GM18511 (cell line): Measurements from ENCODE around the gene TMED7.
A peak's percentile ranks its signal among the peaks of the same experiment; 100 is the strongest.

Source experiments
- ATAC-seq: cut with Tn5 transposase; IDR thresholded peaks from one replicate; pipeline ENCODE4 v1.9.1; 2021; ENCODE audit warnings: mild to moderate bottlenecking, moderate library complexity; ENCODE audit not compliant: unreplicated experiment

Gene TMED7

DNA sequence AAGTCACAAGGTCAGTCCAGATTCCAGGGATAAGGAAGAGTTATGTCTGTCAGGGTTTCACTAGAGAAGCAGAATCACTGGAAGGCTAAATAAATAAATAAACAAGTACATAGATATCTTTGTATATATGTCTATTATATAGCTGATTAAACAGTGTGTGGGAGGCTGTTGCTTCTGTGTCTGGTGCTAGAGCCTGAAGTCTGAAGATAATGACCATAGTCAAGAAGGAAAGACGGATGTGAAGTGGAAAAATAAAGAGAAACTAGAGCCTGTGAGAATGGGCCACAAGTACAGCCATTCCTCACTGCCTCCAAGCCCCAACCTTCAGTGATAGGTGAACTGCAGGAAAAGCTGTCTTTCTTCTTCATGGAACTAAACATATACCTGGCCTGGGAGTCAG is 4.1 kb upstream of the TMED7 start:
- no peak for ATAC-seq

DNA sequence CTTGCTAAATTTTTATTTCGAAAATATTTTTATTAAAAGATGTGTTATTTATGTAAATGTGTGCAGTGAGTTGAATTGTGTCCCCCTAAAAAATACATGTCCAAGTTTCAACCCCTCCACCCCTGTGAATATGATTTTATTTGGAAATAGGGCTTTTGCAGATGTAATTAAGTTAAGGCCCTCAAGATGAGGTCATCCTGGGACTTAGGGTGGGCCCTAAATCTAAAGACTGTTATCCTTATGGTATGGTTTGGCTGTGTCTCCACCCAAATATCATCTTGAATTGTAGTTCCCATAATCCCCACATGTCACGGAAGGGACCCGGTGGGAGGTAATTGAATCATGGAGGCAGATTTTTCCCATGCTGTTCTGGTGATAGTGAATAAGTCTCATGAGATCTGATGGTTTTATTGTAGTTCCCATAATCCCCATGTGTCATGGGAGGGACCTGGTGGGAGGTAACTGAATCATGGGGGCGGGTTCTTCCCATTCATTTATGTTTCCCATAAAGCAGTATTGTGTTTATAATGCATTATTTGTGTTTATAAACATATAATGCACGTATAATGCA is 1.5 kb upstream of the TMED7 start:
- no peak for ATAC-seq

DNA sequence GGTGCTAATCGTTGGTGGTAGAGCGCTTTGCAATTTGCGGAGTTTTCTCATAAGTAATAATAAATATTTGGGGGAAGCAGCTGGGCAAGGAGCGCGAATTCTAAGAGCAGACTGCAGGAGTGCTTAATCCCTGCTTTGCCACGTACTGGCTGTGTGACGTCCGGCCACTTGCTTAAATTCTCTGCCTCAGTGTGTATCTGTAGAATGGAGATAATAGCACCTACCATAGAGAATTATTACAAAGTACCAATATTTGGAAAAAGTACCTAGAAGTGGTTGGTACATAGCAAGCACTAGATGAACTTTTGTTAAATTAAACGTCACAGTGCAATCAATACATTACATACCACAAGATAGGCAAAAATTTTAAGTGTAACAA is 598 bp upstream of the TMED7 start:
- peak; percentile 39 for ATAC-seq

DNA sequence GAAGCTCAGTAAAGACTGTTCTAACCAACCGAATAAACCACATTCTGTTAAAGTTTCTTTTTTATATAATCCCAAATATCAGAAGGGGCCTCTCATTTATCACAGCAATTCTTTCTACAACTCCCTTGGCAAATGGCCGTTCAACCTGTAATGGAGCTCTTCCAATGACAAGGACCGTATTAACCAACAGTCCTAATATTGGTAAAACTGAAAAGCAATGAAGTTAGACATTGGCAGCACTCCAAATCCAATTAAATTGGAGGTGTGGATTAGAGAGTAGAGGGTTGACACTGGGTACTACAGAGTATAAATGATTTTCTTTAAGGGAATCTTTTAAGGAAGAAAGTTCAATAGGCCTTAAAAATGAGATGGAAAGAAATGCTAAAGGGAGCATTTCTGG is 842 bp downstream of the TMED7 start:
- no peak for ATAC-seq

DNA sequence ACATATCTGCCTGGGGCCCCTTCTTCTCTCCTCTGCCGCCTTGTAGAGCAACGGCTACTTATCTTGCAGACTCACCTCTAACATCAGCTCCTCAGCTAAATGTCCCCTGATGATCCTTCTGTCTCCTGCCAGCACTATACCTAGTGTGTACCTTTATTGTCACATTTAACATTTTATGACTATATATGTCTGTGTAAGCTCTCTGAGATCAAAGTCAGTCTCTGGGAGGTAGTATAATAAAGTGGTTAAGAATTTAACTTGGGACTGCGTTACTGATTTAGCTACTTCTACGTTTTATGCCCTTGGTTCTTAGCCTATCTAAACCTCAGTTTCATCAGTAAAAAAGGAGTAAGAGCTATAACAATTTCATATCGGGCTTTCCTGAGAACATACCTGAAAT is 2.2 kb downstream of the TMED7 start:
- no peak for ATAC-seq

DNA sequence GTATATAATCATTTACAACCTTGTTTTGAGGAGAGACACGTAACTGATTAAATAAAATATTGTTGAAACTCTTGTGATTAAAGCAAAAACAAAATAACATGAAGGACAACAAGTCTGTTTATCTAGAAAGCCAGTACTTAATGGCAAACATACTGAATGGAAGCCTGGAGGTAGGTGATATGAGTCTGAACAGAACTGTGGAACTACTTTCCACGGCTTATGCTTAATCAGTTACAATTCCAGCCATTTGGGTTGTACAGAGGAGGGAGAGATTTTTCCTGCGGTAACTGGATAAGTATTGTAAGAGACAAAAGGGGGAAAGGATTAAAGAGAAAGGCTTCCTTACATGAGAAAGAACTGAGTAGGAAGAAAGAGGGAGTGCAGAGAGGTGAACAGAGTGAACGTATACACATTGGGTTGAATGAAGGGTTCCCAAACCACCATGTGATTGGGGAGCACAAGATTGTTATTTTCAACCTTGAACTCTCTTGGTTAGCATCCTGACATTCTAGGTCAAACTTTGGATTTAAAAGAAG is 4.4 kb downstream of the TMED7 start:
- ATAC-seq = no peak

DNA sequence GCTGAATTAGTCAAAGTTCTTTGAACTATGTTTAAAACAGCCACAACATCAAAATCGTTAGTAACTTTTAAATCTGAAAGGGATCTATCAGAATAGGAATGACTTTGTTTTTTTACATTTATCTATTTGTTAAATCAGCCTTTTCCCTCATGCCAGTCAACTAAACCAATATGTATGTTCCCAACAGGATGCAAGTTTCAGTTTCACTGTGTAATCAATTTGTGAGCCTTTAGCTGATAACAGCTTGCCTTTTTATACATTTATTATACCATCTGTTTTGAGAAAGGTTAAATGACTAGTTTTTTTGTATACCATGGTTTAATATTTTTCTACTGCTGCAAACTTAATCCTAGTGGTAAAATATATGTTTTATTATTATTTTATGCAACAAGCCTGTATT is 8.9 kb downstream of the TMED7 start:
- ATAC-seq = no peak

DNA sequence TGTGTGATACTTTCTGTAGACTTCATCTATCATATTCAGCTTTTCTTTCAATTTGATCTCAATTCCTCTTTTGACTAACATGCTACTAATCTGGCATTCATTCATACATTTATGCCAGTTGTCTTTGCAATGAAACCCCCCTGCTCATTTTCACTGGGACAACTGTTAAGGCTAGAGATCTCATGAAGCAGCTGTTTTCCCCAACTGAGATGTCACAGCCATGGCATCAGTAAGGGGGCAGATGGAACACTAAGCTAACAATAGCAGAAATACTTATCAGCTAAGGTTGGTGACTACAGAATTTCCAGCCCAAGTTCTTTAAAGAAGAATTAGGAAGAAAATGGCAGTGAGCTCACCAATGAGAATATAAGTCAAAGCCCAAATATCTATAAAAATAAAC is 9.4 kb downstream of the TMED7 start:
- ATAC-seq = no peak

DNA sequence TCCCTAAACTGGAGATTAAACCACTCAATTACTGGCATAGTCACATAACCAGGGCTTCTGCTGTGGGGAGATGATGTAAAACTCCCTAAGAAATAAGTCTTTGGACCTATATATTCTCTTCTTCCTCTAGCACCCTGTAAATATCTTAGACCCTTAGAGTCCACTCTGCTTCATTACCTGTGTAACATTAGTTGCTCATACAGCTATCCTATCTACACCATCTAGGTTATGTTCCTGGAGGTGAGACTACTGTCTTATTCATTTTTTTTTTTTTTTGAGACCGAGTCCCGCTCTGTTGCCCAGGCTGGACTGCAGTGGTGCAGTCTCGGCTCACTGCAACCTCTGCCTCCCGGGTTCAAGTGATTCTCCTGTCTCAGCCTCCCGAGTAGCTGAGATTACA is 14.0 kb downstream of the TMED7 start:
- ATAC-seq = no peak

DNA sequence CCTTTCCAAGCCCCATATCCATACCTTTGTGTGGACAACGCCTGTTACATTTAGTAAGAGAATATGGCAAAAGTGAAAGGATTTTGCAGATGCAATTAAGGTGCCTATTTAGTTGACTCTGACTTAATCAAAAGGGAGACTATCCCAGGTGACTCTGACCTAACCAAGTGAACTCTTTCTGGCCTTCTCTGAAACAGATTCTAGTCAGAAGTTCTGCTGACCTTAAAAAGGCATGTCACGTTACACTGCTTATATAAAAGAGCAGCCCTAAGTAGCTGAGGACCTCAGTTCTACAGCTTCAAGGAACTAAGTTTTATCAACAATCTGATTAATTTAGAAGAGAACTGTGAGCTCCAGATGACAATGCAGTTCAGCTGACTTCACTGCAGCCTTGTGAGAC is 17.9 kb downstream of the TMED7 start:
- ATAC-seq = no peak

DNA sequence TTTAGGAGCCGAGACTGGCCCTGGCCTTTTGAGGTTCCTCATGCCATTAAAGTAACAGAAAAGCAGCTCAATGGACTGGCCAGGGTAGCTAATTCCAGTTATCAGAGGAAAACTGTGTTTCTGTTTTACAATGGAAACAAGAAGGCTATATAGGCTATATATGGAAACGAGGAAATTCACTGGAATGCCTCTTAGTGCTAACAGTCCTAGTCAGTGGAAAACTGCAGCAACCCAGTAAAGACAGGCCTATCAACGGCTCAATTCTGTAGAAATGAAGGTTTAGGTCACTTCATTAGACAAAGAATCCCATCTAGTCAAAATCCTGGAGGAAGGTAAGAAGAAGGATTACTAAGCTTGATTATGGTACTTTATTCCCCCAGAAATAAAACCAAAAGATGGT is 20.4 kb downstream of the TMED7 start:
- no peak for ATAC-seq

DNA sequence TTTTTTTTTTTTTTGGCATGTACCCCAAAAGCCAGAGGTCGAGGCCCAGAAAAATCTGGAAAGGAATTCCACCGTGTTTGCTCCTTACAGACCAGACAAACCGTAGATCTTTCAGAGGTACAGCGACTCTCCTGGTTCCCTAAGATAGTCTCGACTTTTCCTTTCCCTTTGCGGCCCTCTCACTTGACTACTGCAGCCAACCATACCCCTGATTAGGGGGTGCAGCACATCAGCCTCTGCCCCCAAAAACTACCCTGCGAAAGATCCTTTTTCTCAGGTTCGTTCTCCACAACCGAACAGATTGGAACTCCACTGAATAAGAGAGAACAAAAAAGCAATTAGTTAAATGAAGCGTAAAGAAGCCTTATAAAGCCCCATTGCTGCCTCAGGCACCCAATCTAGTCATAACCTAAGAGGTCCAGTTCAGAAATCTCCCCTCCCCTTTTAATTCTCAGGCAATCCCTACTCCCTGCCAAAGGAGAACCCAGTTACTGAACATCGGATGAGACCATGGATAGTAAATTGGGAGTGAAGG is 23.2 kb downstream of the TMED7 start:
- peak; percentile 14 for ATAC-seq

DNA sequence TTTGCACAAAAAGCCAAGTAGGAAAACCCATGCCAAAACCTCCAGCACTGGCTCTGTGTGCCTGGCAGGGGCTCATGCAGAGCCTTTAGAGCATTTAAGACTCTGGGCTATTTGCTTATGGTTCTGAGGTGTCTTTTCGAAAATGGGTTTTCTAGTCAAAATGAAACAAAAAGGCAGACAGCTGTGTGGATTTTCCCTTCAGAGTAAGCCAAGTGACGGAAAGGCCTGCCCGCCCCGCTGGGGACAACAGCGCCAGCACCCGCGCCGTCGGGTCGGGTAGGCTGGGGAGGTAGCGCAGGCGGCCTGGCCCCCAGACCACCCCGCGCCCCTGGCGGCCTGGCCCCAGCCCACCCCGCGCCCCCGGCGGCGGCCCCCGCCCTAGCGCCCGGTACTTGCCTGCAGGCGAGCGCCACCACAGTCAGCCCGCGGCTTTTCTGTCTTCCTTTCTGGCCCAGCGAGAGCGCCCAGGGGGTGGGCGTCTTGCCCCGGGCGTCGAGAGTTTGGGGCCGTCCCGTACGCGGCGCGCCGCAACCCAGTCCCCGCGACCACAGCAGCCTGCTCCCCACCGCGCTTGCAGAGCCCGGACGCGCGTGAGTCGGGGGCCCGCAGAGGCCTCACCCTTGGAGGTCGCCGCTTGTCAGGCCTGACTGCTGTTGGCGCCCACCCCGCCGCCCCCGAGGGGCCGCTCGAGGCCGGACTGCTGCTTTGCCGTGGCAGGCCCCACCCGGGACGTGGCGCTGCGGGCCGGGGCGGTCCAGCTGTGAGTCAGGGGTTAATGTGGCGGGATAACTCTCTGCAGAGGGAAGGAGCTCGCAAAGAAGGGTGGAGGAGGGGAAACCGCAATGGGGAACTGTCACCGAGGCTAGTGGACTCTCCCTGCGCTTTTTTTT is 23.9 kb downstream of the TMED7 start, which contains the start of gene TICAM2:
Gene TICAM2, minus strand, starts transcription at position 779 of the 890 bp plus-strand sequence. CDS start 21,223 bp downstream, outside the sequence.
- ATAC-seq = peak; percentile 75

DNA sequence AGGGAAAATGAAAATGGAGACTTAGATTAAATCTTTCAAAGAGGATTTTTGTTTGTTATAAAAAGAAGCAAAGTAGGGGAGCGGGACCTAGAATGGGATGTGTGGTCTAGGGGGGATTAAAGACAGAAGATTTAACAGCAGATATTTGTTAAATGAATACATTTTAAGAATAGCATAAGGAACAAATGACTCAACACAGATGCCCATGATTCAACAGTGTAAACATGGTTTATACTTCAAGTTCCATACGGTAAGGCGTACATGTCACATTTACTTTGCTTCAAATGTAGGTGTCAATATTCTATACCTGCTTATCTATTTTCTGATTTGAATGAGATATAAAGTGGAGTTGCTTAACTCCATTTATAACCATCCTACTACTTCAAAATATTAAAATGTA is 25.1 kb downstream of the TMED7 start:
- ATAC-seq = no peak

DNA sequence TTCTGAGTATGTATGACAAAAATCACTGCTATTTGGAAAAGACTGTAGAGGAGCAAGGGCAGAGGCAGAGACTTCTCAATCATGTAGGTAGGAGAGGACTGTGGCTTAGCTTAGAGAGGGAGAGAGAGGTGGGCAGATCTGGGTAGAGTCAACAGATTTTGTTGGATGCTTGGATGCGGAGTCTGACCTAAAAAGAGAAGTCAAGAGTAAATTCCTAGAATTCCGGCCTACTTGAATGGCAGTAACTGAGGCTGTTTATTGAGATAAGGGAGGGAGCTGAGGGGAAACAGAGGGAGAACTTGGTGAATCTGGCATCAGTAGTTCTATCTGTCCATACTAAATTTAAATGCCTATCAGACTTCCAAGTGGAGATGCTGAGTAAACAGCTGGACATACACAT is 25.9 kb downstream of the TMED7 start:
- ATAC-seq = peak; percentile 0

DNA sequence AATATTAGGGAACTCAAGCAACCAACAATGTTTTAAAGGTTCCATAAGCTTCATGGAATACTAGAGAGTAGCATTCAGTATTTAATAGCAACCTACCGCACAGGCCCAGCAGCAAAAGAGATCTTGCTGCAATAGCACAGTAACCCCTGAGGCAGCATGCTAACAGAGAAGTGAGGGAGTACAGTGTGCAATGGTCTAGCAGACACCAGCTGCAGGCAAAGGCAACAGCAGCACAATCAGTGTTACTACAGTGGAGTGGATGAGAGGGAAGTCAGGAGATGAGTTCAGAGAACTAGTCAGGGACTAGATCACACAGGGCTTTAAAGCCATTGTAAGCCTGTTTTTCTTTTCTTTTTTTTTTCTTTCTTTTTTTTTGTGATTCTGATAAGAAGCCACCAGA is 26.3 kb downstream of the TMED7 start:
- peak; percentile 45 for ATAC-seq

DNA sequence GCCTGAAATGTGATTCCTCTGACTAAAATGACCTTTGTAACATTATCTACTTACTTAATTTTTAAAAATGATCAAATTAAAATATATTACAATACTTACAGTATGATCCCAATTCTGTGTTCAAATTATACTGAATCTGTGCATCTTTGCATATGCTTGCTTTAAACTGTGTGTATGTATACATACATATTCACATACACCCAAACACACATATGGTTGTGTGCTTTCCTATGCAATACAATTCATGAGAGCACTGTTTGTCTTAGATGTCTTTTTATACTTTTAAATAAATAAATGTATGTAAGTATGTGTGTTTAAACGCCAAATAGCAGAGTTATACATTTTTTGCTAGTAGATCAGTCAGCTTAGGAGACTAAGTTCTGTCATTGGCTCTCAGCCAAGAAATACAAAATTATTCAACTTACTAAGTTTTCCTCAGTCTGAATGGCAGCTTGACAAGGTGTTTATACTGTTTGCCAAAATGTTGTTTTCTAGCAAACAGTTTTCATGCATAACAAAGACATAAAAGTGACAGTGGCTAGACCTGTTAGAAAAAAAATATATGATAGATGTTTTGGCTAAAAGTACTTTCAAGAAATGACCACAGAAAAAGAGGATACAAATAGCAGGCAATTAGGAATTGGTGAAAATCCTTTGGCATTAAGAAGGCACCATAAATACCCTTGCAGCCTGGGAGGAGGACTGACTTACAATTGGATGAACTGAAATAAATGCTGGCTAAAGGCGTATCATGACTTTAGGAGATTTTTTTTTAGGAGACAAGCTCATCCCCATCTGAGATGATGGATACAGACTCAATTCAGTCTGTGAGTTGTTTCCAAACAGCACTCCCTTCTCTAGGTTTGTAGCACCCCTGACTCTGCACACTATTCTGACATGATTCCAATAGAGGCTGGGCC is 31.4 kb downstream of the TMED7 start:
- ATAC-seq = no peak

DNA sequence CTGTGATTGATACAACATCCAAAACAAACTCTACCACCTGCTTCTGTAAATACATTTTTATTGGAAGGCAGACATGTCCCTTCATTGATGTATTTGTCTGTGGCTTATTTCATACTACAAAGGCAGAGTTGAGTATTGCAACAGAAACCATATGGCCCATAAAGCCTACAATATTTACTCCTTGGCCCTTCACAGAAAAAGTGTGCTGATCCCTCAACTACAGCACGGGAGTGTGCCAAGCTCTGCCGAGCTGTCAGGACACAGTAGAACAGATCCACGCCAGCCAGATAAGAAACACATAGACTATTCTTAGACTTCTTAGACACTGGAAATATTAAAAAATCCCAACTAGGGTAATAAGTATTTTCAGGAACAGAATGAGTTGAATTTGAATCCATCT is 36.8 kb downstream of the TMED7 start:
- ATAC-seq = no peak

DNA sequence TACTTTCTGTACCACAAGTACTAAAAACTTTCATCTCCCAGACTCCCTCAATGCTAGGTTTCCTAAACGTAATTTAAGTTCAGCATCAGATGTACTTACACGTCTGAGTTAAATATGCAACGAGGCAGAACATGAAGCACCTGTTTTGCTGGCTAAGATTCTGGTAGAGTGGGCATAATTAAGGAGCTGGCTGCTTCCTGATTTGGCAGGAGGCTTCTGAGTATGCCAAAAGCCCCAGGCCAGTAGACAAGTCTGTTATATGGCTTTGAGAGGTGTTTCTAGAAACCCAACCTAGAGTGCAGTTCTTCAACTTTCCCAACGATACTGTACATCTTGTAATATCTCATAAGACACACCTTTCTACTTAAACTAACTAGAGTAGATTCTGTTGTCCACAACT is 37.2 kb downstream of the TMED7 start:
- ATAC-seq = no peak

DNA sequence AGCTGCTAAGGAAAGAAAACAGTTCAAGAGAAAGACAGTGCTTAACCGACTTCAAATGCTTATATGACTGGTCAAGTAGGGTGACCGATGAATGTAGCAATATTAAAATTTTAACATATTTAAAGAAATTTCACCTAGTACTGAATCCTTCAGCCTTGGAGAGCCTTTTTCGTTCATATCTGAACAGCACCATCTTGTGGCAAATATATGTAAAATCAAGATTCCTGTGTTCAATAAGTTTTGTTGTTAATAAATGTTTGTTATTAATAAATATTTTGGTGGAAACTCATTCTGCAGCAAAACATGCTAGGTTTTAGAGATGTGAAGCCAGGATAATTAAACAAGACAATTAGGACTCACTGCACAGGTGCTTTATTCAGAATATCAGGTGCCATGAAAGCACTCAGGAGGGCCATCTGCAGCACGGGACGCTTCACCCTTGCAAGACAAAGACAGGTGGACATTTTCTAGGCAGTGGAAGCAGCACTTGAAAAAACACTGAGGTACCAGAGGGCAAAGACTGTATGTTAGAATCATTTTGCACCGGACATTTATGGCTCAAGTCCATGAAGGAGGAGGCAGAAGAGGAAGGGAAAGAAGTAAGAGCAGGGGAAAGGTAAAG is 39.2 kb downstream of the TMED7 start:
- peak; percentile 65 for ATAC-seq

DNA sequence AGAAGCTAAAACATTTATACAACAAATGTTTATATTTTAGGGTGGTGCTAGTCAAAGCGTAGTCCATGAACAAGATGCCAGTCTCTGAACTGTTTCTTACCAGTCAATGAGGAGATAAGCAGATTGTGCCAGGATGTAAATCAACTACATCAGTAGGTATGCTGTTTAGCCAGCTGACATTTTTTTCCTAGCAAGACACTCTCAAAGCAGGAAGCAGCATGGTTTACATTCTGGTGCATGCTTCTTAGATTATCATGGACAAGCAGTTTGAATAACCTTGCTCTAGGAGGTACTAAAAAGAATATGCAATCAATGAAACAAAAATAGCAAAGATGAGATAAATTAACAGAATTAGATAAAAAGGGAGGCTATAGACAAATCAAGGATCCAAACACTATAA is 40.6 kb downstream of the TMED7 start:
- ATAC-seq = no peak
